ENCODE measurements around the gene APOBR.
"Not testable (repeated sequence)": the region's sequence is repeated elsewhere in the genome, so short reads cannot be mapped to it uniquely, and the experiment has no call there.

APOBR gene

DNA sequence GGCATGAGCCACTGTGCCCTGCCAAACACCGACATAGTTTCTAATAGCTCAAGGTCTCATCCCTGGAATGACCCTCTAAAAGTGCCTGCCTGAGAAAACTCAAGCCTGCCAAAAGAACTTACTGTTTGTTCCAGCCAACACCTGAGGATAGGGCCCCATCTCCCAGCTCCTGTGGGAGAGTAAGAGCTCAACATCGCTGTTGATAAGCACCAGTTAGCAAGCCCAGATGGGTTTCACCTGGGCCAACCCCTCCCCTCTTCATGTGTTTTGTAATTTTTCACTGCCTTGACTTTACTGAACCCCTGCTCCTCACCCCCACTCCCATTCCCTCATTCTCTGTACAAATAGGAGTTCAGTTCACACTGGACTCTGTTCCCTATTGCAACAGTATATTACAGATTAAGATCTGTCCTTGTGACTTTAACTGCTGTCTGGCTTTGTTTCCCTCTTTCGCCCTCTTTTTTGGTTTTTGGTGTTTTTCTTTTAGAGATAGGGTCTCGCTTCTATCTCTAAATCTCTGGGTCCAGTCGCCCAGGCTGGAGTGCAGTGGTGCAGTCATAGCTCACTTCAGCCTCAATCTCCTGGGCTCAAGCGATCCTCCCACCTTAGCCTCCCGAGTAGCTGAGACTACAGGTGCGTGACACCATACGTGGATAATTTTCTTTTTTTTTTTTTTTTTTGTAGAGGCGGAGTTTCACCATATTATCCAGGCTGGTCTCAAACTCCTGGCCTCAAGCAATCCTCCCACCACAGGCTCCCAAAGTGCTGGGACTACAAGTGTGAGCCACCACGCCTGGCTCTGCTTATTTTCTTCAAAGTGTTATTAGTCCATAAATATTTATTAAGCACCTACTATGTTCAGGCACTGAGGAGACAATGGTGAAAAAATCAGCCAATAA, 32.0 kb downstream of the APOBR start:
- DNase-seq (ENCODE audit: low spot score) = no peak

DNA sequence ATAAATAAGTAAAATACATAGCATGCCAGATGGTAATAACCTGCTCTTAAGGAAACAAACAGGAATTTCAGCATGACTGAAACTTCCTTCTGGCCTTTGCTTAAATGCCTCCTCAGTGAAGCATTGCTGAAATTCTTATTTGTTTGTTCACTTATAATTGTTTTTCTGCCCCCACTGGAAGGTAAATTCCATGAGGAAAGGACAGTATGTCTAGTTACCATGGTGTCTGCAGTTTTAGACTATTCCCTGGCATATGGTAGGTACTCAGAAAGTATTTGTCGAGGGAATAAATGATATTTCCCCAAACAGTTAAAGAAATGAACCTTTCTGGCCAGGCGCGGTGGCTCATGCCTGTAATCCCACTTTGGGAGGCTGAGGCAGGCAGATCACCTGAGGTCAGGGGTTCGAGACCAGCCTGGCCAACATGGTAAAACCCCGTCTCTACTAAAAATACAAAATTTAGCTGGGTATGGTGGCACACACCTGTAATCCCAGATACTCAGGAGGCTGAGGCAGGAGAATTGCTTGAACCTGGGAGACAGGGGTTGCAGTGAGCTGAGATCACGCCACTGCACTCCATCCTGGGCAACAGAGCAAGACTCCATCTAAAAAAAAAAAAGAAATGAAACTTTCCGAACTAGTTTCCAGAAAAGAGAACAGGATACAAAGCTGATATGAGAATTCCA, 32.8 kb downstream of the APOBR start:
- DNase-seq (ENCODE audit: low spot score) = not testable (repeated sequence)

DNA sequence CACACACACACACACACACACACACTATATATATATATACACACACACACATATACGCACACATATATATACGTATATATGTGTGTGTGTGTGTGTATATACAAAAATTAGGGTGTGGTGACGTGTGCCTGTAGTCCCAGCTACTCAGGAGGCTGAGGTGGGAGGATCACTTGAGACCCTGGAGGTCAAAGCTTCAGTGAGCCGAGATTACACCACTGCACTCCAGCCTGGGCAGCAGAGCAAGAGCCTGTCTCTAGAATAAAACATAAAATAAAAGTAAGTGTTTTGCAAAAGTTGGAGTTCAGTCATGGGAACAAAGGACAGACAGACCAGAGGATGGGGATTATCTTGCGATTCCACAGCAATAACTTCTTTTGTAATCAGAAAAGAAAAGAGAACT, 33.5 kb downstream of the APOBR start:
- DNase-seq (ENCODE audit: low spot score) = no peak

DNA sequence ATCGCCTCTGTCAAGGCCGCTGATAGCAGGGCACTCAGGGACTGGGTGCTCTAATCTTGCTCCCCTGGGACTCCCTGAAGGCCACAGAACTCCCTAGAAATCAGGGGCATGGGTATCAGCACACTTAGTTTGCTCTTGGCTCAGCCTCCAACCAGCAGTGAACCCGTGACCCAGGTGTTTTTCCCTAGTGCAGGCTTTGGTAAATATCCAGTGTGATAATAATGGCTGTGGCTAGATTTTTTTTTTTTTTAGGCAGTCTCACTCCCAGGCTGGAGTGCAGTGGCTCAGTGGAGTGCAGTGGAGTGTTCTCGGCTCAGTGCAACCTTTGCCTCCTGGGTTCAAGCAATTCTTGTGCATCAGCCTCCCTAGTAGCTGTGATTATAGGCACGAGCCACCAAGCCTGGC, 34.0 kb downstream of the APOBR start:
- DNase-seq (ENCODE audit: low spot score) = no peak

DNA sequence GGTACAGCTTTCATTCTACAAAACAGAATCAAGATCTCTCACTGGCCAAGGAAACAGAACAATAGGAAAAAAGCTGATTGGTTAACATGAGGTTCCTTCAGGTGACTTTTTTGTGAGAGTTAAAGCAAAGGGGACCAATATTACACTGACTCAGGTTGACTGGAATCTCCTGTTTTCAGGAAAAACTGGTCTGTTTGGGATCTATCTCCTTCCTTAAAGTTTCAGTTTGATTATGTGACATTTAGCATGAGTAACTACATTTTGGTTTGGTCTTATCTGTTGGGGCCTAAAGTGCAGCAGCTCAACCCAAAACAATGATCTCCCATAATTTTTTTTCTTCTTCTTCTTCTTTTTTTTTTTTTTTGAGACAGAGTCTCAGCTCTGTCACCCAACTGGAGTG, 34.7 kb downstream of the APOBR start:
- DNase-seq (ENCODE audit: low spot score) = no peak

DNA sequence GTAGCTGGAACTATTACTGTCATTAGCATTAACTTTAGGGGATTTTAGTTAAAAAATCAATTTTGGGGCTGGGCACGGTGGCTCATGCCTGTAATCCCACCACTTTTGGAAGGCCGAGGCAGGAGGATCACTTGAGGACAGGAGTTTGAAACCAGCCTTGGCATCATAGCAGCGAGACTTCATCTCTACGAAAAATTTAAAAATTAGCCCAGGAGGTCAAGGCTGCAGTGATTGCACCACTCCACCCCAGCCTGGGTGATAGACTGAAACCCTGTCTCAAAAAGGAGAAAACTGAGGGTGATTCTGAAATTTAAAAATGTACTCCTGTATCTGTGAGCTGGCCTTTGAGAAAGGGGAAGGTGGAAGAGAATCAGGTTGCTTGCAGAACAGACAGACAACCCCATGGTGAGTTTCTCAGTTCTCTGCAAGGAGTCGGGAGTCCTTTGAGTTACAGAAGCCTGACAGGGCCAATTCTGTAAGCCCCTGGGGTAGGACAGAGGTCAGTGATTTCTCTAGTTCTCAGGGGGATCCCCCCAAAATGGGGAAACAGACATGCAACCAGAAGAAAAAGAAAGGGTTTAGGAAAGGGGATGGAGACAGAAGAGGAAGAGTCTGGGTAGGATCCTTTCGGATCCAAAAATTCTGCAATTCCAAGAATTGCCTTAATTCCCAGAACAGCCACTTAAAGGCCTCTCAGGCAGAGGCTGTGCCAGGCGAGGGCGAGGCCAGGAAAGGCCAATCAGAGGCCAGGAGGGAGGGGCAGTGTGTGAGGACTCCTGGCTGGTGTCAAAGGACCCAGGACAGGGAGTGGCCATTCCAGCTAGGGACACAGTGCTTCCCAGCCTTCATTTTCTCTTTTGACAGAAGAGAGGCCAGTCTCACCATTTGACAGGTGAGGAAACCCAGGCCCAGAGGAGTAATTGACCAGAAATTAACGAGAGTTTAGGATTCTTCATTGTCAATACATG, 37.6 kb downstream of the APOBR start:
- peak; percentile 51 for DNase-seq (ENCODE audit: low spot score)

DNA sequence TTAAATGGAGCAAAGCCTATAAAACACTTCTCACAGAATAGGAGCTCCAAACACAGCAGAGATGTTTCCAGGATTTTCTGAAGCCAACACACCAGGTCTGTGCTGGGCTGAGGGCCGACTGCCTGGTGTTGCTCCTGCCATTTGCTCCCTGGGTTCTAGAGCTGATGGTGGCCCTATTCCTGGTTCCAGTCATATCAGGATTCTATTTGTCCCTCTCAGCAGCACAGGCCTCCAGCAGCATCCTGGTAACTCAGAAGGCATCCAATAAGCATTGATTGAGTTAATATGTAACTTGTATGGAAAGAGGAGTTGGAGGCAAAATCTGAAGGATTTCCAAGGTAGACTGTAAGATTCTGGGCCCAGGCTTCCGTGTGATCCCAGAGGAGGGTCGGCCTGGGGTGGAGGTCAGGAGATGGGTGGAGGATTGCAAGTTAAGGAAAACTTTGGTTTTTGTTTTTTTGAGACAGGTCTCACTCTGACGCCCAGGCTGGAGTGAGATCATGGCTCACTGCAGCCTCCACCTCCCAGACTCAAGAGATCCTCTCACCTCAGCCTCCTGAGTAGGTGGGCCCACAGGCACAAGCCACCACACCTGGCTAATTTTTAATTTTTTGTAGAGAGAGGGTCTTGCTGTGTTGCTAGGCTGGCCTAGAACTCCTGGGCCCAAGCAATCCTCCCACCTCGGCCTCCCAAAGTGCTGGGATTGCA, 38.7 kb downstream of the APOBR start:
- DNase-seq (ENCODE audit: low spot score) = no peak

DNA sequence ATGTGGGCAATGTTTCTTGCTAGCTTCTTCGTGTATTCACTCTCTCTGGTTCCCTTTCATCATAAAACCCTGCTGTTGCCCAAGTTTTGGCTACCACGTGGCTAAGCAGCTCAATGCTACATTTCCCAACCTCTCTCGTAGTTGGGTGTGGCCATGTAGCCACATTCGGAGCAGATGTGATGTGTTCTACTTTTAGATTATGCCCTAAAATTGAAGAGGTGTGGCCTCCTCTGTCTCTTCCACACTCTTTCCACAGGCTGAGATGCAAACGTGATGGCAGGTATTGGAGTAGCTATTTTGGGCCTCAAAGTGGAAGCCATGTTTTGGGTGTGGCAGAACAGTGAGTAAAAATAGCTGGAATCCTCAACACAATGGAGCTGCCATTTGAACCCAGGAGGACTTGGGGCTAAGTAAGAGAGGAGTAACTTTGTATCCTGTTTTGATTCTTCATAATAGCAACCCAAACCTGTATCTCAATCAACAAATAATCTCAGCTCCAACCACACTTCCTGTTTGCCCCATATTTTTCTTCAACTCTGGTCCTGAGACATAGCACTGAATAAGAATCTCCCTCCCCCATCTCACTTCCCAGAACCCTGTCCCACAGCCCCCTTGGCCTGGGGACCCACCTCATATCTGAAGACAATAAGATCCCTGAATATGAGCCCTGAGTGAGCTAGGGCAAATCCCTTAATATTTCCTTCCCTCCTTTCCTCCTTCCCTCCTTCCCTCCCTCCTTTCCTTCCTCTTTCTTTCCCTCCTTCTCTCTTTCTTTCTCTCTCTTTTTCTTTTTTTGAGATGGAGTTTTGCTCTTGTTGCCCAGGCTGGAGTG, 40.3 kb downstream of the APOBR start:
- peak; percentile 67 for DNase-seq (ENCODE audit: low spot score)

DNA sequence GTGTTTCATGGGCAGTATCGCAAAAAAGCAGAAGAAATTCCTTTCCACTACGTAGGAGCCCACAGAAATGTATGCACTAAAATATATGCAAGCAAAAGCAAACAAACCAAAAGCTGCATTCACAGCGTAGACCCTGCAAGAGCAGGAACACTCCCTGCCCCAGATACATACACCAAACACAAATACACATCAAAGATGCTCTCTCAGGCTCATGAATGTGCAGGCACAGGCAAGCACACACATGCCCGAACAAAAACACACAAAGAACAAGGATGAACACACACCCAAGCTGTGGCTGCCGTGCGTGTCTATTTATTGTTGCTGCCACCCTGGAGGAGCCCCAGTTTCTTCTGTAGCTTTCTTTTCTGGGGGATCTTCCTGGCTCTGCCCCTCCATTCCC, 42.6 kb downstream of the APOBR start:
- DNase-seq (ENCODE audit: low spot score) = no peak

DNA sequence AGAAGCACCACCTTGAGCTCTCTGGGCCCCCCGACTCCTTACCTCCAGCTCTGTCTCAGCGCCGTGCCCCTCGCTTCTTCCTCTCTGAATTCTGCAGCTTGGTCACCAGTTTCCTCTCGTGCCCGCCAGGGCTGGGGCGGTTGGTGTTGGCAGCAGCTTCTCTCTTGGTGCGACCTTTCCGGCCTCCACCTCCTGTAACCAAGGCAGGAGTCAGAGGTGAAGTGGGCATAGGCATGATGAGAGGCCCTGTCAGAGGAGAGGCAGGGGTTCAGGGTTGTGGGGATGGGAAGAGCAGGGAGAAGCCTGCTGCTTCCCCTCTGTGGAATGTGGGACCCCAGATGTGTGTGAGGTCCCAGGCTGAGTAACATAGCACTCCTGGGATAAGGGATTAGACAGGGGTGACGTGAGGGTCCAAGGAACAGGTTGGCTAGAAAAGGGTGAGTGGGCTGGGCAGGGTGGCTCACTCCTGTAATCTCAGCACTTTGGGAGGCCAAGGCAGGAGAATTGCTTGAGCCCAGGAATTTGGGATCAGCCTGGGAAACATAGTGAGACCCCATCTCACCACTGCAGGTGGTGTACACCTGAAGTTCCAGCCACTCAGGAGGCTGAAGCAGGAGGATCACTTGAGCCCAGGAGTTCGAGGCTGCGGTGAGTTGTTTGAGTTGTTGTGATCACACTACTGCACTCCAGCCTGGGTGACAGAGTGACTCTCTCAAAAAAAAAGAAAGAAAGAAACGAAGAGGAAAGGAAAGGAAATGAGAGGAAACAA, 43.7 kb downstream of the APOBR start:
- no peak for DNase-seq (ENCODE audit: low spot score)

DNA sequence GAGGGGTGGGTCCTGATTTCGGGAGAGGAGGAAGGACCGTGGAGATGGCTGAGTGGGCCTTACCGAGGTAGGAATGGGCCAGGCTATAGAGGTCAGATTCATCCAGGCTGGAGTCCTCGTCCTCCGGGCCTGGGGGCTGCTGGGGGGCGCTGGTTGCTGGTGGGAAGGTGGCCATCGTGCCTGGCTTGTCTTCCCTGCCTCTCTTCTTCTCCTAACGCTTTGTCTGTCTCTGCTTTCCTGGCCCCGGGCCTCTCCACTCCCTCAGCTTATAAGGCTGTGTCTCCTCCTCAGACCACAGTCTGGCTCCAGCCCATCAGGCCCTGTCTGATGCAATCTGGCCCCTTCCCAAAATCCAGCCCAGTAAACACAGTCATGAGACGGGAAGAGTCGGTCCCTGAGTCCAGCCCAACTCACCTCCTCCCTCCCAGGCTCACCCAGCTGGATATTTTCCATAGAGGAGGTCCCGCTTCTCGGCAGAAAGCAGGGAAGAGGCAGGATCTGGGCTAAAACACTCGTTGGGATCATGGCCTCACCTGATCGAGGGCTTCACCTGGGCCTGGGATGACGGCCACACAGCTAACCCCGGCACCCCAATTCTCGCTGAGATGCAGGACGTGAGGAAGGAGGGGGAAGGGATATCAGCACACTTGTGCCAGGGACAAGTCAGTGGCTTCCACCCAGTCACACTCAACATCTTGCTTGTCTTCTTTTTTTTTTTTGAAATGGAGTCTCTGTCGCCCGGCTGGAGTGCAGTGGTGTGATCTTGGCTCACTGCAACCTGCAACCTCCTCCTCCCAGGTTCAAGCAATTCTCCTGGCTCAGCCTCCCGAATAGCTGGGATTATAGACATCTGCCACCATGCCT, 44.5 kb downstream of the APOBR start, which contains the start of gene NUPR1:
TSS of gene NUPR1 (minus strand) at position 242 of the 864 bp plus-strand sequence. CDS start at position 175, 67 bp downstream.
- DNase-seq (ENCODE audit: low spot score) = peak; percentile 99

DNA sequence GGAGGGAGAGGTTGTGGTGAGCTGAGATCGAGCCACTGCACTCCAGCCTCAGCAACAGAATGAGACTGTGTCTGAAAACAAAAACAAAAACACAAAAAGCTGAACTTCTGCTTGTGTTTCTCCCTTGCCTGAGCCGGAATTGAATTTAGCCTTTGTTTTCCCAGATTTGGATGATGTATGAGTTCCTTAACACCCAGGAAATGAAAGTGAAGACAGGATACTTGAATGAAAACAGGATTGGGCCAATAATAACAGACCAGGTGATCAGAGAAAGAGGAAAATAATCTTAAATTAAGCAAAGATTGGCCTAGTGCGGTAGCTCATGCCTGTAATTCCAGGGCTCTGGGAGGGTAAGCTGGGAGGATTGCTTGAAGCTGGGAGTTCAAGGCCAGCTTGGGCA, 45.9 kb downstream of the APOBR start:
- DNase-seq (ENCODE audit: low spot score) = no peak

DNA sequence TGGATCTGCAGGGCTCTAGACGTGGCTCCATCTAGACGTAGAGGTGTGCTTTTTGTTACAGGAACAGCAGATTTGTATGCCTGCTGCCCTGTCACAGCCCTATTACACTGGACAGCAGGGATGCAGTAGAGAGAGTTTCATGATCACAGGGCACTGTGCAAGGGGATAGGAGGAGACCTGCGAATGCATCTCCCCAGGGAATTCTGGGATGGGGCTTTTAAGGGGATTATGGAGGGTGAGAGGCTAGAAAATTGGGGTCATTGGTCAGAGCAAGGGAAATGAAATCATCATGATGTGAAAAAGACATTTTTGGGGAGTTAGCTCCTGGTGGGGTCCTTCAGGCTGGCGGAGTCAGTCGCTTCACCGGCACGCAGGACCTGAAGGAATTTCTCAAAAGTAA, 48.2 kb downstream of the APOBR start:
- no peak for DNase-seq (ENCODE audit: low spot score)

DNA sequence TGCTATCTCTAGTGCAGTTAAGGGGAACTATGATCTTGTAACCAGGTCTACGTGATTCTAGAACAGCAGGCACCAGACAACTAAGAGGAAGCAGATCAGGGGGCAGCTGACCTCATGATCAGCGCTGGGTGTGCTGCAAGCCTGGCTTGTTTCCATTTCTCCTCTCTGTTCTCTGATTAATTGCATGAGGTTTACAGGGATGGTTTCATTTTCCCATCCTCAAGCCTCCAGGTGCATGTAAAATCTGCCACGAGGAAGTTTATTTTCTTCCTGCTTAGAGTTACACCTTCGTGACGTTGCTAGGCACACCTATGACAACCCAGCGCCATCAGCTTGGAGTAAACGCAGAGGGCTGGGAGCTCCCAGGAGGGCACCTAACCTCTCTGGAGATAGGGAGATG, 48.6 kb downstream of the APOBR start:
- no peak for DNase-seq (ENCODE audit: low spot score)

DNA sequence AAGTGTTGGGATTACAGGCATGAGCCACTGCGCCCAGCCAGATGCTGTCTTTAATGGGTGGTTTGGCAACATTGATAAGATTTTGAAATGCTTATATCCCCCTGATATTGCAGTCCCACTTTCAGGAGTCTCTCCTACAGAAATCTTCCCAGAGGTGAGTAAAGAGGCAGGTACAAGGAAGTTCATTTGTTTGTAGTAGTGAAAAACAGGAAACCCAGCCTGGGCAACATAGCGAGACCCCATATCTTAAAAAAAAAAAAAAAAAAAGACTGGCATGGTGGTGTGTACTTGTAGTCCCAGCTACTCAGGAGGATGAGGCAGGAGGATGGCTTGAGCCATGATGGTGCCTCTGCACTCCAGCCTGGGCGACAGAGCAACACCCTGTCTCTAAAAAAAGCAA, 50.6 kb downstream of the APOBR start:
- no peak for DNase-seq (ENCODE audit: low spot score)

DNA sequence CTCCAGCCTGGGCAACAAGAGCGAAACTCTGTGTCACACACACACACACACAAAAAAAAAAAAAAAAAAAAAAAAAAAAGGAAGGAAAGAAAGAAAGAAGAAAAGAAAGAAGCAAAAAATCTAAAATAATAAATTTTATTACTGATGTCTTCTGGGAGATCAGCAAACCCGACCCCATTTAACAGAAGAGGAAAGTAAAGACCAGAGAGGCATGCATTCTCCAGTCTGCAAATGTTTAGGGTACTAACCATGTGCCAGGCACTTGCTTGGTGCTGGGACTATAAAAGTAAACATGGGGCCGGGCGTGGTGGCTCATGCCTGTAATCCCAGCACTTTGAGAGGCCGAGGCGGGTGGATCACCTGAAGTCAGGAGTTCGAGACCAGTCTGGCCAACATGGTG, 51.5 kb downstream of the APOBR start:
- DNase-seq (ENCODE audit: low spot score) = not testable (repeated sequence)

DNA sequence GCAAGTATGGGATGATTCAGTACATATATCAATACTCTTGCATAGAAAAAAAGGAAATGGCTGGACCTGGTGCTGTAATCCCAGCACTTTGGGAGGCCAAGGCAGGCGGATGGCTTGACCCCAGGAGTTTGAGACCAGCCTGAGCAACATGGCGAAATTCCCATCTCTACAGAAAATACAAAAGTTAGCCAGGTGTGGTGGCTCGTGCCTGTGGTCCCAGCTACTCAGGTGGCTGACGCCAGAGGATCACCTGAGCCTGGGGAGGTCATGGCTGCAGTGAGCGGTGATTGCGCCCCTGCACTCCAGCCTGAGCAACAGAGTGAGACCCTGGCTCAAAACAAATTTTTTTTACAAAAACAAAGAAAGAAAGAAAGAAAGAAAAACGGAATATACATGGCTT, 52.2 kb downstream of the APOBR start:
- DNase-seq (ENCODE audit: low spot score) = no peak

DNA sequence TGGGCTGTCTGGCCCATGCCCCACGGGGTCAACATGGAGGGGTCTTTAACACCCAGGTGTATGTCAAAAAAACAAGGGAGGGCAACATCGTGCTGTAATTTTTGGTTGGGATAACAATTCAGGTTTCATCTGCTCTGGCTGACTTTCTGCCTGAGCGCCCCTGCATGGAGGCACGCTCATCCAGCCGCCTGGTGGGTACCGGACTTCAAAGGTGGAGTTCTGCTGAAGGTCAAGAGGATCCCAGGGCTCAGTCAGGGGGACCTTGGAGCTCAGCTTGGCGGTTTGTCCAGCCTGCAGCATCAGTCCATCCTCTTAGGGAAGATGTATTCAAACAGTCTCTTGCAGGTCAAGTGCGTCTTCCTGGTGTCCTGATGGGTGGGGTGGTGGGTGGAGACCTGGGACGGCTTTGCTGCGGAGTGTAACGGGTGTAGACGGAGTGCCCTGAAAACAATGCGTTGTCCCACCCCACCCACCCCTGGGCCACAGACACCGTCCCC, 53.9 kb downstream of the APOBR start:
- no peak for DNase-seq (ENCODE audit: low spot score)

Measured in AG08395 (cell line).